Keratinocyte (primary cell): ENCODE results near the gene UBXN7.

Source experiments
- EZH2 ChIP-seq: IDR thresholded peaks from one replicate; pipeline ENCODE4 v1.6.1; 2012; ENCODE audit warnings: inconsistent platforms, mild to moderate bottlenecking, low read length, moderate library complexity
- TF ChIP-seq, protein P1 (sequence below), 3 experiments: IDR thresholded peaks in 1 of 3; conservative IDR thresholded peaks in 1 of 3; optimal IDR thresholded peaks in 1 of 3; 2 replicates in 2 of 3; 3 replicates in 1 of 3; pipeline versions ENCODE3 to v1.5.1; 2011; ENCODE audit warnings: low read length in 3 of 3, mild to moderate bottlenecking in 3 of 3, moderate library complexity in 2 of 3, control low read depth in 1 of 3, inconsistent platforms in 1 of 3; ENCODE audit not compliant: insufficient read depth in 2 of 3; ENCODE audit errors: extremely low read depth in 1 of 3

DNA sequence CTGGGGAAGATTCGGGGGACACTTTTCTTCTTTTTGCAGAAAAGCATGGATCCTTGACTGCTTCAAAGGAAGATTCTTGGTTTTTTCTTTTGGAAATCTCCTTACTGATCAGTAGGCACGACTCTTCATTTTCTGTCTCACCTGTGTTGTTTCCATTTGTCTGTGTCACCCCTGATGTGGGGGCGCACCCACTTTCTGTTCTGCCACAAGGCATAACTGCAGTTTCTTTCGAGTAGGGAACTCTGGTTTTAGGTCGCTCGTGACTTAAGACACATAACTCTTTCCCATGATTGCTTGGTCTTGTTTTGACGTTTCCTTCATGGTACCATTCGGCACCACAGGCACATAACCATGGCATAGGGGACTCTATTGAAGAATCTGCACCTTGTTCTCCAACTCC, 40.1 kb upstream of the UBXN7 start:
- TF ChIP-seq, protein P1, sequence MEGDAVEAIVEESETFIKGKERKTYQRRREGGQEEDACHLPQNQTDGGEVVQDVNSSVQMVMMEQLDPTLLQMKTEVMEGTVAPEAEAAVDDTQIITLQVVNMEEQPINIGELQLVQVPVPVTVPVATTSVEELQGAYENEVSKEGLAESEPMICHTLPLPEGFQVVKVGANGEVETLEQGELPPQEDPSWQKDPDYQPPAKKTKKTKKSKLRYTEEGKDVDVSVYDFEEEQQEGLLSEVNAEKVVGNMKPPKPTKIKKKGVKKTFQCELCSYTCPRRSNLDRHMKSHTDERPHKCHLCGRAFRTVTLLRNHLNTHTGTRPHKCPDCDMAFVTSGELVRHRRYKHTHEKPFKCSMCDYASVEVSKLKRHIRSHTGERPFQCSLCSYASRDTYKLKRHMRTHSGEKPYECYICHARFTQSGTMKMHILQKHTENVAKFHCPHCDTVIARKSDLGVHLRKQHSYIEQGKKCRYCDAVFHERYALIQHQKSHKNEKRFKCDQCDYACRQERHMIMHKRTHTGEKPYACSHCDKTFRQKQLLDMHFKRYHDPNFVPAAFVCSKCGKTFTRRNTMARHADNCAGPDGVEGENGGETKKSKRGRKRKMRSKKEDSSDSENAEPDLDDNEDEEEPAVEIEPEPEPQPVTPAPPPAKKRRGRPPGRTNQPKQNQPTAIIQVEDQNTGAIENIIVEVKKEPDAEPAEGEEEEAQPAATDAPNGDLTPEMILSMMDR (optimal IDR thresholded peaks at IDR 0.05 in 1 of 3, IDR thresholded peaks at IDR 0.05 in 1 of 3, conservative IDR thresholded peaks at IDR 0.05 in 1 of 3; ENCODE audit: extremely low read depth in 1 of 3, insufficient read depth in 2 of 3, low read length in 3 of 3): no peak
- no peak for TF ChIP-seq EZH2
